SIG-M5 treated with dmso at 0.1 percent for 504 hours (cell line): ENCODE data around the gene DPP10.
"Not testable (repeated sequence)": the region's sequence is repeated elsewhere in the genome, so short reads cannot be mapped to it uniquely, and the experiment has no call there.

Source experiments
- DNase-seq: peaks from one replicate; lab custom pipeline; 2025; ENCODE audit not compliant: unreplicated experiment; lab: John Stamatoyannopoulos, UW

DPP10 gene

DNA sequence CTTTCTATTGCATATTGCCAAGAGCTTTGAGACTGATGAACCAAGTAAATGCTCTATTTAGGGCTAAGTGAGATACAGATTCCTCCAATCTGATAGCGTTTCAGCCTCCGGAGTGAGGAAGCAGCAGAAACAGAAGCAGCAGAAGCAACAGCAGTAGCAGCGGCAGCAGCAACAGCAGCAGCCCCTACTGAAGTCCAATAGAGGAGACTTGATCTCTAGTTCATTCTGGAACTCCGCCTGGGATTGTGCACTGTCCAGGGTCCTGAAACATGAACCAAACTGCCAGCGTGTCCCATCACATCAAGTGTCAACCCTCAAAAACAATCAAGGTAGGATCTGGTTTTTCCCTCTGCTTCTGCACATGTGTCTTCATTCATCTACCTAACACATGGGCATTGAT is at the start of gene DPP10:
Gene DPP10, plus strand, starts transcription at position 132 of the 400 bp plus-strand sequence.
- peak; percentile 0 for DNase-seq

DNA sequence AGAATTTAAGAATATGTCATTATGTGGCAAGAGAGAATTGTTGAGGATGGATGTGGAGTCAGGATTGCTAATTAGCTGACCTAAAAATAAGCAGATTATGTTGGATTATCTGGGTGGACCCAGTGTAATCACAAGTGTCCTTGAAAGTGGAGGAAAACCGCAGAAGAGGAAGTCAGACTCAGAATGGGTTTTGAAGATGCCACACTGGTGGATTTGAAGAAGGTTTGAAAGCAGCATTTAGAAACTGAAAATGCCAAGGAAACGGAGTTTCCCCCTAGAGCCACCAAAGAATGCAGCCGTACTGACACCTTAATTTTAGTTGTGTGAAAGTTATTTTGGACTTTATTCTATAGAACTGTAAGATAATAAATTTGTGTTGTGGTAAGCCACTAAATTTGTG is 41.6 kb upstream of the DPP10 start:
- DNase-seq: peak; percentile 19

DNA sequence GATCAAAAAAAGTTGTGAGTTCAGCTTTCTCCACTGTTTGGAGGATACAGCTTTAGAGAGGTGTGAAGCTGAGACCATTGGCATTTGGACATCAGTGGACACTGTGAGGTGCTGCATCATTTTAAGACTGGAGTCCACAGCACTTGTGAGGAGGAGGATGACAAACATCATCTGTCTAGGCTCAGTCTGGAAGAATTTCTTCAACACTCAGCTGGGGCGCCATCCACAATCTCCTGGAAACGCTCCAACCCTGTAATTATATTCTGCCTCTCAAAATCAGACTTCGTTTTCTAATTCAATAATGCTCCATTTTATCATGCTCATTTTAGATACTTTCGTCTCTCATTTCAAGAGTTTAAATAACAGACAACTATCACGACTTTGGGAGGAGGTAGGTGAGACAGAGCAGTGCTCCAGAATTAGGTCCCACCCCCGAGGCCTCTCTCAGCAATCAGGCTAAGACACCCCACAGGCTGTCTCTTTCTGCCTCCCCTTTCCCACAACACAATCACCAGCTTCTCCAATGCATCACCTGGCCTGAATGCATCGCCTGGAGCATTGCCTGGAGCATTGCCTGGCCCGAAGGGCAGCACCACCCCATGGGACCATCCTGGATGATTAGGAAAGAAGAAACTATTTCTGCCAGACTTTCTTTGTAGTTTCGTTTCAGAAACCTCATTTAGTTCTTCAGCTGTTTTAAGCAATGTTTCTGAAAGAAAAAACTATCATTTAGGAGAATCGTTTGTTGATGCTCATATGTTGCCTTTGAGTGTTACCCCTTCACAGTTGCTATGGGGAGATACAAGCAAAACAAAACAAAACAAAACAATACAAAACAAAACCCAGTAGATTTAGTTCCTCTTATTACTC is 37.0 kb upstream of the DPP10 start:
- DNase-seq: no peak

DNA sequence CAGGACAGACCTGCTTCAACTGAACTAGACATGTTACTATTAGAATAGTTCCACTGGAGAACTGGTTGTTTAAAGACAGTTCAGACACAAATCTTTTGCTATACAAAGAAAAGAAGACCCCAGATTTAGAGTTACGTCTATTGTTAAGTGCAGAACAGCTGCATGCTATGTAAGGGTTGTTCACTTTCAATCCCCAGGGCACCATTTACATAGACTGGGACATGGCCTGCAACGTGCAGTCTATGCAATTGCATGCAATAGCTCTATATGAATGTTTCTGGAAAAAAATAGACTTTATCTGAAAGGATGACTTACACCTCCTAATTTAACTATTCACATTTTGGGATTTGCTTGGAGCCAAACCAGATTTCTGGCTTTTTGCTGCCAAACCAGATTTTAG is 36.1 kb upstream of the DPP10 start:
- DNase-seq: no peak

DNA sequence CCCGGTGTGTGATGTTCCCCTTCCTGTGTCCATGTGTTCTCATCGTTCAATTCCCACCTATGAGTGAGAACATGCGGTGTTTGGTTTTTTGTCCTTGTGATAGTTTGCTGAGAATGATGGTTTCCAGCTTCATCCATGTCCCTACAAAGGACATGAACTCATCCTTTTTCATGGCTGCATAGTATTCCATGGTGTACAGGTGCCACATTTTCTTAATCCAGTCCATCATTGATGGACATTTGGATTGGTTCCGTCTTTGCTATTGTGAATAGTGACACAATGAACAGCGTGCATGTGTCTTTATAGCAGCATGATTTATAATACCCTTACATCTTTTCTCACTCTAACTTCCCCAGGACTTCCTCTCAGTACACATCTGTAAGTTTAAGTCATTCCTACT is 35.1 kb upstream of the DPP10 start:
- not testable (repeated sequence) for DNase-seq

DNA sequence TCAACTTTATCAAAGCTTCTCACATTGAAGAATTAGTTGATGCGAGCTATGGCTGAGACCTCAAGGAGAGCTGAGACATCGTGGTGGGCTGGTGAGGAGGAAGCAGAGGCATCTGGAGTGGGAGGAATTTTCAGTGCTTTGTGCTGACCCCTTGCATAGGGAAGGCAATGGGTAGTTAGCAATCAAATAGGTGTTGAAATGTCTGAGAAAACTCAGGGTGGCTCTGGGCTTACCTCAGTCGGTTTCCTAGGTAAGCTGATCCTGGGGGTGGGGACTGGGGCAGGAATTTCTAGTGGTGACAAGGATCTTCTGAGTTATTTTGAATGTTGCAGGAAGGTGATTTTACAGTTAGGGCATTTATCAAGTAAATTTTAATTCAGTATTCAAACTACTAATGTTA is 20.7 kb upstream of the DPP10 start:
- no peak for DNase-seq

DNA sequence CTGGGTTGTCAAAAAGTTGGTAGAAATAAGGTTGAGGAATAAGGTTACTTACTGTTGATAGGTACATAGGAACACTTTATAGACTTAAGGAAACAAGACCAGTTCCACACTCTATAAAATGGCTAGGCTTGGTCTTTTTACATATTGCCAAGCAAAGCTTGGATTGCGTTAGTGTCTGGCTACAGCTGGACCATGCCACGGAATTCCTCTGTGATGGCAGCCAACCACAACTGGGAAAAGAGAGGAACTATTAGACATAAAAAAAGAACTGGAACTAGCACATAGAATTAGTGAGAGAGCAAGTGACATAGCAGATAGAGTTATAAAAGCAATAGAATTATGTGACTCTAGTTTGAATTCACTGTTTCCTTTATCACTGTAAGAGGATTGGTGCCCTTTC is 17.7 kb upstream of the DPP10 start:
- DNase-seq: no peak

DNA sequence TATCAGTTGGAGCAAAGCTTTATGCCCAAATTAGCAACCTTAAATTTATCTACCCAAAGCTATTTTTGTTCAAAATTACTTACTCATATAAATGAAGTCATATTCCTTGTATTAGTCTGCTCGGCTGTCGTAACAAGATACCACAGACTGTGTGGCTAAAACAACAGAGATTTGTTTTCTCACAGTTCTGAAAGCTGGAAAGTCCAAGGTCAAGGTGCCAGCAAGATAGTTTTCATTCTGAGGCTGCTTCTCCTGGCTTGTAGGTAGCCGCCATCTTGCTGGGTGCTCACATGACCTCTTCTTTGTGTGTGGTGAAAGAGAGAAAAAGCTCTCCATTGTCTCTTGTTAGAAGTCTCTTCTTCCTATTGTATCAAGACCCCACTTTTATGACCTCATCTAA is 15.7 kb upstream of the DPP10 start:
- DNase-seq: no peak

DNA sequence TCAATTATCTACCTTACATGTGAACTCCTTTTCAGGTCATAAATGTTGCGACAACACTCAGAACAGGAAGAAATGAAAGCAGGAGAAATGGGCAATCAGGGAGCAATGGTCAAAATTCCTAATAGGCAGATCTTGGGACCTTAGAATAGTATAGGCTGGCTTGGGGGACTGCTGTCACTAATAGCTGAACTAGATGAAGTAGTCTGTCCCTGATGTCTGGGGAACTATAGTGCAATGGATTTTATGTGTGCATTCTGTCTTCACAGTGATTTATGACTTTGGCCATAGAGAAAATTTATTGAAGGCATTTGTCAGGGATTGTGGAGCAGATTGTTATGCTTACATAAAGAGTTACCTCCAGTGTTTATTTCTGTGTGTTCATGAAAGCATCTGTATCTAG is 6.1 kb upstream of the DPP10 start:
- no peak for DNase-seq

DNA sequence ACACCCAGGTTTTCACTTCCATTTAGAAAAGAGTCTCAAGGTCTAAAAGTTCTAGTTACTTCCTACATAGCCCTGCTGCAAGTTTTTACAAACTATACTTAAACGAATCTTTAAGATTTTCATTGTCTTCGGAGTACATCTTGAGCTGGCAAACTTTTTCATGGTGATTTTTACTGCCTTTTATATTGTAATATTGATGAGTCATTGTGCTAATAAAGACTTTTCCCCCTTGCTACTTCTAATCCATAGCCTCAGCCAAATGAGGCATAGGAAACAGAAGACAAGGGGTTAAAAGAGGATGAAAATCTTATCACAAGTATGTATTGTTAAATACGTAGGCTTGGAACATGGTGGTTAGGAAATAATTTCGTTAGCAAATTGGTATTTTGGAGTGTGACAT is 4.1 kb downstream of the DPP10 start:
- DNase-seq: no peak

DNA sequence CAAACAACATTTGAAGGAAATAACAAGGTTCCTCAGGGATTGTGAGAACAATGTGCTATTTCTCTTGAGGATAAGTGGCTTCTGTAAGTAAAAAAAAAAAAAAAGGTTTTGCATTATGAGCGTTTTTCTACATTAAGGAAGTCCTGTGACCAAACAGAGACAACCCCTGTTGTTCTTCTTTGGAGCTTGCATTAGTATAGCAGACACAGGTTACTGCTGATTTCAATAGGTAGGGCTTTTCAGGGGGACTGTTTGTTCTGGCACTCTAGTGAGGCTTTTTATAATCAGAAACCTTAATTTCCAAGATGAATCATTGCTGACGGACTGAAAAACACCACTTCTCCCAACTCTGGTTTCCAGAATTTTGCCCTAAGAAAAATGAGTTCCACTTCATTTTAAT is 8.2 kb downstream of the DPP10 start:
- no peak for DNase-seq

DNA sequence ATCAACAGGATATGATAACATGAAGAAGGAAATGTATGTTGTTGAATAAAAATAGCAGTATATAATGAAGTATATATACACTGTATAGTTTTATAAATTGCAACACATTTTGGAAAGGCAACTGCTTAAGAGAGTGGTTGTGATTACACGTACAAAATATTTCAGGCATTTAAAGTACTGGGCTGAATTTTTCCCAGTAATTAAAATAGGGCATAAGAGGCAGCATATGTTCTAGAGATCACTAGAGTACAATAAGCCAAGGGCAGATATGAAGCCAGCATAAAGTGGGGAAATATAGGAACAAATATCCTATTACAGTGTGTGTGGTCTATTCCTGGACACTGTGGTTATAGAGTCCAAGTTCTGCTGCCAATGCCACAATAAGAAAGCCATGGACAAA is 14.1 kb downstream of the DPP10 start:
- no peak for DNase-seq

DNA sequence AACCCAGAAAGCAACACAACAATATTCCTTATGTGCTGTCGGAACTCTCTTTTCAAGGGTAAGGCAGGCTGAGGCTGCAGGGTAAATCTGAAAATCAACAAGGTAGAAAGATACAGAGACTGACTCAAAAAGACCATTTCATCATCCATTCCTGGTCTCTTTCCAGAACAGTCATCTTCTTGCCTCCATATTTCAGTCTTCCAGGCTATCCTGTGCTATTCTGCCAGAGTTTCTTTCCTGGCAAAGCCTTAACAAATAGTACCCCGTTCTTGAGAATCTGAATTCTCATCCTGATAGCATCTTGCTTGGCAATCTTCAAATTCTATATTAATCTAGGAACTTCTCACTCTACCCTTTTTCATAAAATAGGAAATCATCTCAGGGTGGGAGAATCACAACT is 15.5 kb downstream of the DPP10 start:
- DNase-seq: no peak

DNA sequence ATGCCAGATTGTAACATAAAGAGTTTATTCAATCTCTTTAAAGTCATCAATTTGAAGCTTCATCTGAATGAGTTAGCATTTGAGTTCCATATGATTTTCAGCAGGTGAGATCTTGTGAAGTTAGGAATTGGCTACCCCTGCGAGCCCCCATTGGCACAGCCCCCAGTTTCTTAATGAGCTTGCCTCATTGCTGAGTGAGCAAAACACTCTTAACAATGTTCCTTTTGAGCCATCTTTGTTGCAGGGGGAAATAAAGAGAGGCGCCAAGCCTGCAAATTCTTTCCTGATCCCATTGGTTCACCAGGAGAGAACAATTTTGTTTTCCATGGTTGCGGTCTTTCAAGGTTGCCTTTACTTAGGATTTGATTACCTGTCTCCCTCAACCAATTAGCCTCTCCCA is 18.7 kb downstream of the DPP10 start:
- no peak for DNase-seq

DNA sequence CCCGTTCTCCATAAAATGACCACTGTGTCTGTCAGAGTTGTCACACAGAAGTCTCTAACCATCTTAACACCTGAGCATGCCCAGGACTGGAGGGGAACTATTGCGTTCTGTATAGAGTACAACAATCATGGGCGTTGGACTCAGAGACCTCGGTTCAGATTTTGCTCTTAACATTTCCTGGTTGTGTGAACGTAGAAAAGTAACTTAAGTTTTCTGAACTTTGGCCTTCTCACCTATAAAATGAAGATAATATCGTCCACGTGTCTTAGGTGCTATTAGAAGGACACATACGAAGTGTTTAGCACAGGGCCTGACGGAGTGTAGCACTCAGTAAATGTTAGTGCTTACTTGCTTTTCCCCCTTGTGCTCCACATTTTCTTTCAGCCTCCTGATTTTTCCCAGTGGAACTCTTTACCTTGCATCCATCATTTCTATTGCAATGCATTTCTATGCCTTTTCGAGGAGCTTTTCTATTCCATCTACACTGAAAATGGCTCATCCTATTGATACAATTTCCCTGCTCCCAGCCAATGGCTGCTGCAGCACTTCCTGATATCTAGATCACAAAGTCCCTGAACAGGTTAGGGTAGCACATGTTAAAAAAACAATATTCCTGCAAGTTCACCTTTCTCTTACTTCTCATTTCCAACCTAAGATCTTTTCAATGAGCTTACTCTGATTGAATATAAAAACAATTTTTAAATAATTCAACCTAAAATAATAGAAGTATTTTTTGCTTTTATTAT is 22.7 kb downstream of the DPP10 start:
- DNase-seq: no peak

DNA sequence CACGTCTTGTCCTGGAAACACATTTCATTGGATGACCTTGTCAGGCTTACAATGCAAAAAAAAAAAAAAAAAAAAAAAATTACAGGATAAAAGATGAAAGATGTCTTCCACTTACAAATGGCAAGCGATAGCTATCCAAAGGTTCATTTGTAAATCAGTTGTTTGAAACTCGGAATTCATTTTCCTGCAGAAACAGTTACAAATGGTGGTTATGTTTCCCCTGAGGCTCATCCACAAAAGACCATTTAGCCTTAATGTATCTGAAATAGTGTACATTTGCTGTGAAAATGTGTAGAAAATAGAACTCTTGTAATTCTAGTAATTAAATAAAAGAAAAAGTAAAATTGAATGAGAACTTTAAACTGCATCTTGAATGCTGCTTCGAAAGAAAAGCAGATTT is 25.9 kb downstream of the DPP10 start:
- DNase-seq: no peak

DNA sequence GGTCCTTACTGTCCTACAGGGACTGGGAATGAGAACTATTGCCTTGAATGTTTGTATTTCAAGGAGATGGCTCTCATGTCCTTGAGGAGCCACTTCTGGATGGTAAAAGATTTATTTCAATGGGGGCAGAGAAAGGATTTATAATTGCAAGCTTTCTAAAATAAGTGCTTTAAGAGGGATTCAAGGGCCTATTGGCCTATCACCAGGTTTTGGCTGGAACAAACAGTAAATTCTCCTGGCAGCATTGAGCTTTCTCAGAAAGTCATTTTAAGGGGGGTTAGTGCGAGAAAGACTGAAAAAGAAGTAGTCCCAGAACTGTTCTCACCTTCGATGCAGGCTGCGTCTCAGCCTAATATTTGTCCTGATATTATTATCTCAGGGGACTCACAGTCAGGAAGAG is 29.8 kb downstream of the DPP10 start:
- no peak for DNase-seq

DNA sequence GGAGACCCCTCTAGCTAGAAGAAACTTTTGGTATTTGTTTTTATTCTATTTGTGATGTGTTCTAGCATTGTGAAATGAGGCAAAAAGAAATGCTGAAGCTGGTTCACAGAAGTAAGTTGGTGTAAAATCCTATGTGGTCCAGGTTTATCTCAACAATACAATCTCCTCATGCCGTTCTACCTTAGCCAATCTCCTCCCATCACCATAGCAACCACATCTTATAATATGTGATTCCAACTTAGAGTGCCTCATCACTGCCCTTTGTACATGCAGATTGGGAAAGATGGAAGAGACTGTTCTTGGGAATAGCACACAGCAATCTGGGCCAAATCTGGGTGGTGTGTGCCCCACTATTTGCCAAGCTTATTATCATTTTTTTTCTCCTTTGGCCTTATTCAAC is 30.3 kb downstream of the DPP10 start:
- DNase-seq: no peak

DNA sequence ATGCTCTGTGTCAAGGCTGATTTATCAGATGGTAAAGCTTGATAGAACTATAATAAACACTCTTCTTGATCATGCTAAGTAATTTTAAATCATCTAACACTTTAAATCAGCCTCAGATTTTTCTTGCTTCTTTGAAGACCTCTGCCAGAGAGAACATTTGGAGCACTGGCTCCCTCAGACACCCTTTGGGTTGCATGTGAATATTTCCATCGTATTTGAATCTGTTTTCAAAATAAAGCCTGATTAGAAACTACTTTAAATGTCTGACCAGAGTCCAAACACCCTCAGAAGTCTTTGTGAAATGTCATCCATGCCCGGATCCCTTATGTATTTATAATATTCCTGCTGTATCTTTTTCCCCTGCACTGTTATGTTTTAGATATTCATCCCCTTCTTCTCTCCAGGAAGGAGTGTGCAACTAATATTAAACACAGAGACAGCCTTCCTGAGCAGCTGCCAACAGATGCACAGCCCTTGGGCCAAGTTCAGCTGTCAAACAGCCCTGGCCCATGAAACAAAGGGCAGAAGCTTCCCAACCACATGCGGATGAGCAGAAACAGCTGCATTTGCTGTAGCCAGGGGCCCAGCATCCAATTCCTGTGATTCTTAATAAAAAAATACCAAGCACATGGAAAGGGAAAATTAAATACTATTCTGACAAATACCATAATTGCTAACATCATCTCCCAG is 46.5 kb downstream of the DPP10 start:
- no peak for DNase-seq

DNA sequence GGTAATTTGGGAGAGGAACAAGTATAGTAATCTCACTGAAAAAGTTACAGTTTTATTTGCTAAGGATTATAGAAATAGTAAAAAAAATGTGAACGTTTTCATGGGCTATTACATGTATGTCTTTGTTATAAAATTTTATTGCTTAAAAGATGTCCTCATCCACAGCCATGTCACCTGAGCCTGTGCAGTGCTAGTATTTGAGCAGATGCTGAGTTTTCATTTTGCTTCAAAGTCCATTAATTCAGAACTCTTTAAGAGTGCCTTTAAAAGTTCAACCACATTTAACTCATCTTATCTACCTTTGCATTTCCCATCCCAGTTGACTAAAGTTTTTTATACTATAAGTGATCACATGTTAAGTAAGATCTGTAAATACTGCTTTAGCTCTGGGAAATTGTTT is 52.6 kb downstream of the DPP10 start:
- DNase-seq: no peak

DNA sequence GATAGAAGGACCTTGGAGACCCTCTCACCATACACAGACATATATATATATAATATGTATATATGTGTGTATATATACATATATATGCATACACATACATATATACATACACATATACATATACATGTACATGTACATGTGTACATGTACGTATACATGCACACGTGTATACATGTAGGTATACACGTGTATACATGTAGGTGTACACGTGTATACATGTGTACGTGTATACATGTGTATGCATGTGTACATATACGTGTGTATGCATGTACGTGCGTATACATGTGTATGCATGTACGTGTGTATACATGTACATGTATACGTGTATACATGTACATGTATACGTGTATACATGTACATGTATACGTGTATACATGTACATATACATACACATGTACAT is 54.5 kb downstream of the DPP10 start:
- DNase-seq: no peak

DNA sequence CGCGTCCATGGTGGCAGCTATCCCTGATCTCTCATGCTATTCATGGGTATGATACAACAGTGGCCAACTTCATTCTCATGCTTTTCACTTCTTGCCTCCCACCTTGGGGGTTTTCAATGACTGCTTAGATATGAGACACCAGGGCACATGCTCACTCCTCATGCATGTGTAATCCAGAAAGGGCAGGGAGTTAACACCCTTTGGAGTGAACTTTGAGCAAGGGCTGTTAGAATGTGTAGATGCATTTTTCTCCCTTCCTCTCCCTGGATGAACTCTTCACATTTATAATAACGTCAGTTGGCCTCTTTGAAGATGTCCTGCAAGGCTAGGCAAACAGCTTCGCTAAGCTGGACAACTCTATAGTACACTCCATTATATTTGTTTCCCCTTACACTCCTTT is 56.7 kb downstream of the DPP10 start:
- no peak for DNase-seq
